GM12864 (cell line): ENCODE results near the gene PLA2G12A.

Source experiments
- DNase-seq: peaks from one replicate; pipeline ENCODE4 v3.0.0-alpha.2; 2011; ENCODE audit warnings: low read depth
- H3K4me3 ChIP-seq: 2 replicates; pipeline ENCODE4 v1.5.1; 2011; ENCODE audit warnings: mild to moderate bottlenecking, low read depth, low read length, control low read depth
- TF ChIP-seq, protein P1 (sequence below): IDR thresholded peaks from 2 replicates; pipeline ENCODE4 v1.5.1; 2011; ENCODE audit warnings: low read depth, mild to moderate bottlenecking, moderate library complexity, low read length, control low read depth, inconsistent platforms; ENCODE audit errors: missing control alignments

The PLA2G12A gene

DNA sequence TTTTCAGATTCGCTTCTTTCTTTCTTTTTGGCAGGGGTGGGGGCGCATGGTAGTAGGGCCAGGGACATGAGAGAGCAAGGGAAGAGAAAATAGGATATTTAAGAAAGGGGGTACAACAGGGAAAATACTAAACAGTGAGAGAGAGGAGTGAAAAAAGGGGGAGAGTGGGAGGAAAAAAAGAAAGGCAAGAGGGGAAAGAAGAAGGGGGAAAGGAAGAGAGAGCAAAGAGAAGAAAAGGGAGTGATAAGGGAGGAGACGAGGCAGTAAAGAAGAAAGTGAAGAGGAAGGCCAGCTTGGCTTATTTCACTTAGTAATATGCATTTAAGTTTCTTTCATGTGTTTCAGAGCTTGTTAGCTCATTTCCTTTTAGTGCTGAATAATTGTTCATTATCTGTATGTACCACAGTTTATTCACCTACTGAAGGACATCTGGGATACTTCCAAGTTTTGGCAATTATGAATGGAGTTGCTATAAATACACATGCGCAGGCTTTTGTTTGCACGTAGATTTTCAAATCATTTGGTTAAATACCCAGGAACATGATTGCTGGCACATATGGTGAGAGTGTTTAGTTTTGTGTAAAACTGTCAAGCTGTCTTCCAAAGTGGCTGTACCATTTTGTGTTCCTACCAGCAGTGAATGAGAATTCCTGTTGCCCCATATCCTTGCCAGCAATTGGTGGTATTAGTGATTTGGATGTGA, 63.9 kb downstream of the PLA2G12A start:
- TF ChIP-seq, protein P1, sequence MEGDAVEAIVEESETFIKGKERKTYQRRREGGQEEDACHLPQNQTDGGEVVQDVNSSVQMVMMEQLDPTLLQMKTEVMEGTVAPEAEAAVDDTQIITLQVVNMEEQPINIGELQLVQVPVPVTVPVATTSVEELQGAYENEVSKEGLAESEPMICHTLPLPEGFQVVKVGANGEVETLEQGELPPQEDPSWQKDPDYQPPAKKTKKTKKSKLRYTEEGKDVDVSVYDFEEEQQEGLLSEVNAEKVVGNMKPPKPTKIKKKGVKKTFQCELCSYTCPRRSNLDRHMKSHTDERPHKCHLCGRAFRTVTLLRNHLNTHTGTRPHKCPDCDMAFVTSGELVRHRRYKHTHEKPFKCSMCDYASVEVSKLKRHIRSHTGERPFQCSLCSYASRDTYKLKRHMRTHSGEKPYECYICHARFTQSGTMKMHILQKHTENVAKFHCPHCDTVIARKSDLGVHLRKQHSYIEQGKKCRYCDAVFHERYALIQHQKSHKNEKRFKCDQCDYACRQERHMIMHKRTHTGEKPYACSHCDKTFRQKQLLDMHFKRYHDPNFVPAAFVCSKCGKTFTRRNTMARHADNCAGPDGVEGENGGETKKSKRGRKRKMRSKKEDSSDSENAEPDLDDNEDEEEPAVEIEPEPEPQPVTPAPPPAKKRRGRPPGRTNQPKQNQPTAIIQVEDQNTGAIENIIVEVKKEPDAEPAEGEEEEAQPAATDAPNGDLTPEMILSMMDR: no peak
- no peak overlapping the region for H3K4me3 ChIP-seq
- DNase-seq: no peak

DNA sequence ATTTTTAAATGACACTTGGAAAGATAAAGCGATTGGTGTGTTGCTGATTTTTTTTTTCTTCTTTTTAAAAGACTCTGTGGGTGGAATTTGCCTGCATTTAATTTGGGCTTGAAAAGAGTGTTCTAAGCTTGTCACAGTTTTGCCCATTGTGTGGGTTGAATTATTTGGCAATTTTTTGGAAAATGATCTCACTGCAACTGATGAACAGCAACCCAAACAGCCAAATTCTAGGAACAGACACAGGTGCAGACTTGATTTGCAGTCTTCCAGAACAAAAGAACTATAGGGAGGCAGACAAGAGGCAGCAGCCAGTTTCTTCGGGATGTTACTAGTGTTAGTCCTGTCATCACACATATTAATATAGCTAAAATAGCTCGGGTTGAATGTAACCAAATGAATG, 67.1 kb downstream of the PLA2G12A start:
- no peak overlapping the region for H3K4me3 ChIP-seq
- no peak for DNase-seq
- TF ChIP-seq, protein P1: no peak

DNA sequence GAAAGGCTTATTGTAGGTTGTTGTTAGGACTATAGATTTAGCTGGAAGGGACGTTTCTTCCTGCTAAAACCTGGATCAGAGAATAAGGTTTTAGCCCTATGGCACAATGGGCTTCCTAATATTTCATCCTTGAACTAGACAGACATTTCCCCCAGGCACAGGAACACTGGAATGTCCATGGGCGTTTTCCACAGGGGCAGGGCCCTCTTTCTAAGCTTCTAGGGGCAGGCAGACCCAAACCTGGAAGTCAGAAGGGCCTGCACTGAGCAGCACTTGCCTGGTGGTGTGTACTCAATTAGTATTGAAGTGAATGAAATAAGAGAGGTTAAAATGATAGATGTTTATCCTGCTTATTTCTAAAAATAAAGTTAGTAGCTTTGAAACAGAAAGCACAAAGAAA, 67.8 kb downstream of the PLA2G12A start:
- TF ChIP-seq, protein P1: no peak
- no peak for DNase-seq
- no peak overlapping the region for H3K4me3 ChIP-seq
